HG03460 (cell line): ENCODE results near the gene DPH1.
"Not testable (repeated sequence)": the region's sequence is repeated elsewhere in the genome, so short reads cannot be mapped to it uniquely, and the experiment has no call there.

Experiments used
- ATAC-seq: cut with Tn5 transposase; IDR thresholded peaks from one replicate; pipeline ENCODE4 v1.9.1; 2021; ENCODE audit not compliant: unreplicated experiment

Gene DPH1

DNA sequence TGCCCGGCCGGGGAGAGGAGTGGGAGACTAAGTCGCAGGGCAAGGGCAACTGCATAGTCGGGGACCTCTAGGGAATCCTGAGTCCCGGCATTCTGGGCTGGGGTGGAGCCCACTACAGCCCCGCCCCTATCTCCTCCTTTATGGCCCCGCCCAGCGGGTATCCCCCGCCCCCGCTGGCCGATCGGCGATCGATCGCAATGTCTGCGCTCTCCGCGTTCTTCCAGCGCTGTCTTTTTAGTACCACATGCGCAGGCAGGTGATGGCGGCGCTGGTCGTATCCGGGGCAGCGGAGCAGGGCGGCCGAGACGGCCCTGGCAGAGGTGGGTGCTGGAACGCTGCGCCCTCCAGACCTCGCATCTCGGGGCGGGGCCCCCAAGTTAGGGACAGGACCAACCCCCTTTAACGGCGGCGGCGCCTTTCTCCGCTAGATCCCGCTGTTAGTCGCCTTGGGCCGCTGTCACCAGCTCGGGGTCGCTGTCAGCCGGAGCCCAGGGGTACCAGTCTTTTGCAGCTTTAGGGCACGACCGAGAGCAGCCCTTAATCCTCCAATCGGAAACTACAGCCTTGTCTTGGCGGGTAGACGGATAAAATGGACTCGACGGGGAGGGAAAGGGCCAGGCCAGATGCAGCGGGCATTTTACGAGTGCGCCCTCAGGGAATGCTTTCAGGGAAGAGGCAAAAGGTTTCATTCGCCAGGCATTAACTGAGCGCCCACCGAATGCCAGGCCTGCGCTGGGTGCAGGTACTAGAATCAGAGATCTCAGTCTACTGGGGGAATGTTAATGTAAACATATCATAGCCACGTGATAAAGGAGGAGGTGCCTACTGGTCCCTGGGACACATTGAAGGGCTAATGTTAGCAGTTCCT is at the start of gene DPH1:
DPH1 (plus strand) TSS at position 243 of the 868 bp plus-strand sequence; CDS start at position 260, 17 bp downstream.
- peak; percentile 73 for ATAC-seq

DNA sequence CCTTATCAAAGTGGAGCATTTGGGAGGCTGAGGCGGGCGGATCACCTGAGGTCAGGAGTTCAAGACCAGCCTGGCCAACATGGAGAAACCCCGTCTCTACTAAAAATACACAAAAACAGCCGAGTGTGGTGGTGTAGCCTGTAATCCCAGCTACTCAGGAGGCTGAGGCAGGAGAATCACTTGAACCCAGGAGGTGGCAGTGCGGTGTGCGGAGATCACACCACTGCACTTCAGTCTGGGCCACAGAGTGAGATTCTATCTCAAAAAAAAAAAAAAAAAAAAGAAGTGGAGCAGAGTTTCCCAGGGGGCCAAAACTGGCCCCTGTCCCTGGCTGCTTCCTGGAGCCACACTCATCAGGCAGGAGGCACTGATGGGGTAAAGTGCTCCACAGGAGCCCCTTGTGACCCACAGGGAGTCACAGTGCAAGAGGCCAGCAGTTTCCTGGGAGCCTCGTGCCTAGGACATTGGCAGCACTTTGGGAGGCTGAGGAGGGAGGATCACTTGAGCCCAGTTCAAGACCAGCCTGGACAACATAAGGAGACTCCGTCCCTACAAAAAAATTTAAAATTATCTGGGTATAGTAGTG is 49.2 kb upstream of the DPH1 start:
- ATAC-seq = no peak

DNA sequence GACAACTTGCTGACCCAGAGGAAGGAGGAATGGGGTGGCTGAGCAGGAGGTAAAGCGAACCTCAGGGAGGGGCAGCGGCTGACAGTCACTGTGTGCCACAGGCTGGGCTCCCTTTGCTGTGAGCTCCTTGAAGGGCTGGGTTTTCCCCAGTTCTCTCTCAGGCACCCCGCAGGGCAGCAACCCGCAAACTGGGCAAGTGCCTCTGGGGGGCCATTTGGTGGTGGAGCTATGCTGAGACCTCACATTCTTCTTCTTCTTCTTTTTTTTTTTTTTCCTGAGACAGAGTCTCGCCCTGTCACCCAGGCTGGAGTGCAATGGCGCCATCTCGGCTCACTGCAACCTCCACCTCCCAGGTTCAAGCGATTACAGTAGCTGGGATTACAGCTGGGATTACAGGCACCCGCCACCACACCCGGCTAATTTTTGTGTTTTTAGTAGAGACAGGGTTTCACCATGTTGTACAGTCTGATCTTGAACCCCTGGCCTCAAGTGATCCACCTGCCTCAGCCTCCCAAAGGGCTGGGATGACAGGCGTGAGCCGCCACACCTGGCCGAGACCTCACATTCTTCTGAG is 47.1 kb upstream of the DPH1 start:
- ATAC-seq = not testable (repeated sequence)

DNA sequence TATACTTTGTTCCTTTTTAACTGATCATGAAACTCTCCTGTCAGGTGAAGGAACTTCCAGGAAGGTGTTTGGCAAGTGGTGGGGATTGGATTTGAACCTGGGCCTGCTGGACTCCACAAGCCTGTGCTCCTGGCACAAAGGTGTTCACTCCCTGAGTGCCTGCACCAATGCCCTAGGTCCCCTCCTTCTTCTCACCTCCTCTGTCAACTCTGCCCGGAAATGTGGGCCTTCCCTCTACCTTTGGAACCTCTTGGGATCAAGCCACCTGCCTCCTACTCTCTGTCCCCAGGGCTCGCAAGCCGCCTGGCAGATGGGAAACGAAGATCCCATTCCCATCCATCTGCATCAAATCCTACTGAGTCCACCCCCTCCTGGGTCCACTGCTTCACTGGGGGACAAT is 44.9 kb upstream of the DPH1 start:
- ATAC-seq = no peak

DNA sequence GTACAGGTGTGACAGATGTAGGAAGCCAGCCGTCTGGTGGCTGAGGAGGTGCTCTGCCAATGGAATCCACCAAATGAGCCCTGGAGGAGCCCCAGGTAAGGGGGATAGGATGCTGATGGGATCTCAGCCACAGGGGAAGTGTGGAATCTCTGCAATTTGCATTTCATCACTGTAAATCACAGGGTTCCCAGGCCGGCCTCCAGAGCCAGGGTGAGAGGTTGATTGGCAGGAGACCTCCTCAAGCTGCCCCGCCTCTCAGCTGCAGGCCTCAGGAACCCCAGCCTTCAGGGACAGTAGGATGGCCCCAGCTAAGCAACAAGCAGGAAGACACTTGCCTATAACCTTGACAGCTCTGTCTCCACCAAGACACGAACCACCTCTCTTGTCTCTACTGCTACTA is 44.3 kb upstream of the DPH1 start:
- ATAC-seq = no peak

DNA sequence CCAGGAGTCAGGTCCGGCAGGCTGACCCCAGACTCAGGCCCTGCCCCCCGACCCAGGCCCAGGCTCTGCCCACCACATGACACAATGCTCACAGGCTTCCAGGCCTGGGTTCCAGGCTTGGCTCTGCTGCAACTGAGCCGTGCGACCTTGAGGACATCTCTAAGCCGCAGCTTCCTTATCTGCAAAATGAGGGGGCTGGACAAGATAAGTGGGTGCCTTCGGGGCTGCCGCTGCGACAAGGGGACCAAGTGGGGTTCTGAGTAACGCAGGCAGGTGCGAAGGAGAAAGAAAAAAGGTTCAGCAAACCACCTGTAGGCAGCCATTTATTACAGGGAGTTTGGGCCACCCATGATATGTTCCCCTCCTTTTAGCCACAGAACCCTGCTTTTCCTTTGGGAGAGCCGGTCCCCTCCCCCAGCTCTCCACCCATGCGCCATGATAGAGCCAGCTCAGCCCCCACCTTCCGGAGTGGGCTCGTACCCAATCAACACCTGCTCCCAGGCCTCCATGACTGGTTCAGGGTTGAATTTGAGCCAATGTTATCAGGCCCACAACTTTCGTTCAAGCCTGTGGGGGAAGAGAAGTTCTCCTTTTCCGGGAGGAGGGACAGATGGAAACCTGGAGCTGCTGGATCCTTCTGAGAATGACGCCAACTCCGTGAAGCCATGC is 43.0 kb upstream of the DPH1 start:
- no peak for ATAC-seq

DNA sequence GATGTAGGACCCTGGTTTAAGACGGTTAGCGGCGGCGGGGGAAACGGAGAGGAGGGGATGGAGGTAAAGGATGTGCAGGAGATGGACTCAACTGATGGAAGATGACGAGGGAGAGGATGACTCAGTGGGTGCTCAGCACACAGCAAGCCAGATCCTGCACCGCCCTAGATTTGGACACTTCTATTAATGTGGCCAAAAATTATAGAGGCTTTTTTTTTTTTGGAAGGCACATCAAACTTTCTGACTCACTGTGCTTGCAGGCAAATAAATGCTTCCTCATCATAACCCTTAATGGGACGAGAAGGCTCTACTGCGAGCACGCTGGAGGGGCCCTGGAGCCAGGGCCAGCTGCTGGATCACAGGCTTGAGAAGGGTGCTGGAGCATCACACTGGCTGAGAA is 40.8 kb upstream of the DPH1 start:
- ATAC-seq = no peak

DNA sequence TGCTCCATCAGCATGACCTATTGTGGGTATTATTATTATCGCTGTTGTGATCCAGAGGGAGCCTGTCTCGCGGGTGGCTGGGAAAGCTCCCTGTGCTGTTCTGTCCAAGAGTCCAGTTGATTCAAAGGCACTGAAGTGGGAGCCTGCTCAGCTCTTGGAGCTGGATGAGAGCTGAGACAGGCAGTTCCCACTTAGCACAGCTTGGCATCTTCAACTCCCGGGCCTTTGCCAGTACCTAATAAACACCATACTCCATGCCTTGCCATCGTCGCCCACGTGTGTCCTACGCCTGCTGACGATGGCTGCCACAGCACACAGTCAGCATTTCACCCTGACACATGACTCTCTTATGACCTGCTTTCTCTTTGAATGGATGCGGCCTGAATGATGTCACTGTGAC is 37.4 kb upstream of the DPH1 start:
- no peak for ATAC-seq

DNA sequence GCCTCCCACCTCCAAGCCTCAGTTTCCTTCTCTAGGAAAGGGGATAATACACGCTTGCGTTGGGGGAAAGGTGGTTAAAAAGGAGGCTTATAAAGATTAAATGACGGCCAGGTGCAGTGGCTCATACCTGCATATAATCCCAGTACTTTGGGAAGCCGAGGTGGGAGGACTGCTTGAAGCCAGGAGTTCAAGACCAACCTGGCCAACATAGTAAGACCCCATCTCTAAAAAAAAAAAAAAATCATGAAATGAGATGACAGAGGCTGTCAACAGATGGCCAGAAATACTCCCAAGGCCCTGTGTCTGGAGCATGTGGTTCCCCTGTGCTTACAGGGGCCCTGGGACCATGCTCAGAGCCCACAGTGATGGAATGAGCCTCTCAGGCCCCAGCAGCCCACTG is 35.2 kb upstream of the DPH1 start:
- no peak for ATAC-seq

DNA sequence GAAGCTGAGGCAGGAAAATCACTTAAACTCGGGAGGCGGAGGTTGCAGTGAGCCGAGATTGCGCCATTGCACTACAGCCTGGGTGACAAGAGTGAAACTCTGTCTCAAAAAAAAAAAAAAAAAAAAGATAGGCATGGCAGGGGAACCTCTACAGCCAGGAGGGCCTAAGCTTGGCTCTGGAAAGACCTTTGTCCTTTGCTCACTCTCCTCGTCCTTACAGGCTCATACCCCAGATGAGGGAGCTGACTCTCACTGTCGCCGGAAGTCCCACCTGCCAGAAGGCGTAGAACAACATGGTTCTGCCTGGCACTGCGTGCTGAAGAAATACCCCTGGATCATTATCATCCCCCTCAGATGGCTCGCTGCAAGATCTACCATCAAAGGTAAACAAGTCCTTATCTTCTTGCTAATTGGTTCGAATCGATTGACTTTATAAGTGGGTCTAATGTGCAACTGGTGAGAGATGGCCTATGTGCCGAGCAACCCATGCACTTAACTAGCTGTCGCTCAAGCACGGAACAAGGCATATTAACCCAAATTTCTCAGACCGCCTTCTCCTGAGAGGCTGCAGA is 34.5 kb upstream of the DPH1 start:
- ATAC-seq = no peak

DNA sequence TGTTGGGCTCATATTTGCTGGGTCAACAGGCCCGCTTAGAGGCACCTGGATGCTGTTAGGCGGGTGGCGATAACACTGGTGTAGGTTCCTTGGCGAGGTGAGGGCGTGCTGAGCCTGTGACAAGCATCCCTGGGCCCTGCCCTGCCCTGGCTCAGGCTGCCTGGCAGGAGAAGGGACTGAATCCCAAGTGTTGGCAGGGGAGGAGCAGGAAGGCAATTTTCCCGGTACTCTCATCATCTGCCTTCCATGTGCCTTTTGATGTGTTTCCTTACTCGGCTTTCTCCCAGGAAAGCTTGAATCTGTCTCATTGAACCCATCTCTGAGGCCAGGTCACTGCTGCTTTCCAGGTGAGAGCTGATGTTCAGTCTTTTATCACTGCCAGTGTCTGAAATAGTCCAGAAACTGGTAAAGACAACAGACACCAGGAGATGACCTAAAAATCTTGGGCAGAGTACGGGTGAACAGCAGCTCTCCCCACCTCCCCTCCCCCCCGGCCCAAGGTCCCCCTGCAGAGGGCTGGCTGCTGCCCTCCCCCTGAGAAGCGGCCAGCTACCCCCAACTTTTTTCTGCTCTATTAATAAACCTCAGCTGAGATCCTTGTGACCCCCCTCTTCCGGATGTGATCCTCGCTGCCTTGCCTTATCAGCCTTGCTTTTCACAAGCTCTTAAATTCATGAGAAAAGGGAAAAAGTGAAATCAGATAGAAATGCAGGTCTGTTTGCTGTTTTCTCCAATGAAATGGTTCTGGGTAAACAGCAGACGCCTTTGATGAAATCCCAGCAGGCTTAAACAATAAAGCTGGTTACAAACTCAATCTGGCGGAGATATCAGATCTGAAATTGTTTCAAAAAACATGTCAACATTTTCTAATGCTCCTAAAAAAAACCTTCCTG is 33.8 kb upstream of the DPH1 start:
- ATAC-seq = no peak

DNA sequence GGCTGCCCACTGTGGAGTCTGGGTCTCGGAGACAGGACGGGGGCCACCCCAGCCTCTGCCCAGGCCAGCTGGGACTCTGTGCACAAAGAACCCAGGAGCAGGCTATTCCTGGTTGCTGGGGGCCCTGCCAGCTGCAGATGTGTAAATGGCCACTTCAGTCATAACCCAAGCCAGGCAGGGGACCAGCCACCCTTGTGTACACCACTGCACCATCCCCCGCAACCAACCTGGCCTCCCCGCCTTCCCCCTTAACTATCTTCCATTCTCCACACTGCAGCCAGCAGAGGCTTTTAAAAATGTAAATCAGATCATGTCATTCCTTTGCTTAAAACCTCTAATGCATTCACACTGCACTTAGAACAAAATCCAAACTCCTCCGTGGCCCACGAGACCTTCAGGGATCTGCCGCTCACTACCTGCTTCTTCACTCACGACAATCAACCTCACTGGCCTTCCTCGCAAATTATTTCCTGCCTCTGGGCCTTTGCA is 33.1 kb upstream of the DPH1 start:
- no peak for ATAC-seq

DNA sequence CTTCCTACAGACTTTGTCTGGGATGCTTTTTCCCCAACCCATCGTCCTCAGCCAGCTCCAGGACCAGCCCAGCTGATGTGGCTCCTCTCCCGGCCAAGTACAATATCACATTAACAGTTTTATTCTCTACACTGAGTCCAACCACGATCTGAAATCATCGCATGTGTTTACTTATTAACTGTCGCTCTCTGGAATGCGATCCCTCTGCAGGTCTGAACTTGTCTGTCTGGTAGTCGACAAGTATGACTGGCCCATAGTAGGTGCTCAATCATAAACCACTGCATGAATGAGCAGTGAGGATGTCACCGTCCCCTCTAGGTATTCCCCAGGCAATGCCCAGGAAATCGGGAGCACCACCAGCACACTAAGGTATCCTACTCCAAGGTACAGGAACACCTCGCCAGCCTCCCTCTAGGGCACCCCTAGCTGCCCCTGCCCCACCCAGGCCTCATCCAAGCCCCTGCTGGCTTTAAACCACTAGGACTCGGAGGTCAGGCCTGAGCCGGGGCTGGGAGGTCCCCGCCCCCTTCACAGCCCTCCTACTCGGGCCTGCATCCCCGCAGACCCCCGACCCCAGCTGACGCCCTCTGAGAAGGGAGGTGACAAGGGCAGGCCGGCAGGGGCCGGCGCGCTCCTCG is 32.5 kb upstream of the DPH1 start:
- ATAC-seq = no peak

DNA sequence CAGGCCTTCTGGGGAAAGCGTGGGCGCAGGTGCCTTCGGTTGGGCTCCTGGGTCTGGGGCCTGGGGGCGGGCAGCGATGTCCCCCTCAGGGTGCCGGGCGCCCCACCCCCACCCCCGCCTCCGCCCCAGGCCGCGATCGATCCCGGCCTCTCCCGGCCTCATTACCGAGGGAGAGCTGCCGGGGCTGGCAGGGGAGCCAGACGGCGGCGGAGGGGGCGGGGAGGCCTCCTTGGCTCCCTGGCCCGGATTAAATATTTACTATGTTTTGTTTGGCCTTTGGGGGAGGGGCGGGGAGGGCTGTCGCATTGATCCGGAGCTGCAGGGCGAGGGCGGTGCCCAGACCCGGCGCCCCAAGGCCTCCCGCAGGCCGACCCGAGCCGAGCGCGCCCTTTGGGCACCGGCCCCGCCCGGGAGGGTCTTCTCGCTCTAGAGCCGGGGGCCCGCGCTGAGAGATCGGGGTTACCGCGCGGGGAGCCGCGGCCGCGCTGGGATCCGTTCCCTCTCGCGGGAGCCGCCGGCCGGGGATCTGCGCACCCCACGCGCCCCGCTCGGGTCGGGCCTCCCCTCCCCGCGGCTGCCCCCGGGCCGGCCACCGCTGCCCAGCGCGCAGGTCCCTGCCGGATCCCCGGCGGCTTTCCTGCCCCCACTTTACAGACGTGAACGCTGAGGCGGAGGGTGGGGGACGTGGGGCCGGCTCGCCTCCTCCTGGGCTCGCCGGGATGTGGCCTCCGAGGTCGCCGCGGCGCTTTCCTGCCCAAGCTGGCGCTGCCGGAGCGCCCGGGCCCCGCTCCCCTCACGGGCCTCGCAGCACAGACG is 31.8 kb upstream of the DPH1 start:
- ATAC-seq = no peak

DNA sequence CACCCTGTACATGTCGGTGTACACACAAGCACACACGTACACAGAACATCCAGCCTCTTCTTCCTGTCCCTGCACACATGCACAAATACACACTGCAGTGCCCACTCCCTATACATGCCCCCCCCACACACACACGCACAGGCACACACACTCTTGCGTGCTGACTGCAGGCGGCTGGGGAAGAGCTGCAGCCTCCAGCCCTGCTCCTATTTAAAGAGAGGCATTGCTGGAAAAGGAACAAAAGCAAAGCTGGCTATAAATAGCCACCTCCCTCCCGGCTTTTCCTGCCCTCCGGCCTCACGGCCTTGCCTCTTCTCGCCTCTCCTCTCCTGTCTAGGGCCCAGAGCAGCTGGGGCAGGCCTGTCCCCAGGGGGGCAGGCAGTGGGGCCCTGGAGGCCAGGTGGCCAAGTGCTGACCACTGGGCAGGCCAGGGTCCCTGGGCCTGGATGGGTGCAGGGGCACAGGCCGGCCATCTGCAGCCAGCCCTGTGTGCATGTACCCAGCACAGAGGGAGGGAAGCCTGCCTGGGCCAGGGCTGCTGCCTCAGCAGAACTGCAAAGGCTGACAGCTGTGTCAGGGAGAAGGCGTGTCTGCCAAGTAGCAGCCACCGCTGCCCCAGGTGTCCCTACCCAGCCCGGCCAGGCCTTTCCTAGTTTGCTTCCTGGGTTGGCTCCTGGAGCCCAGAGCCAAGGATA is 30.2 kb upstream of the DPH1 start:
- no peak for ATAC-seq

DNA sequence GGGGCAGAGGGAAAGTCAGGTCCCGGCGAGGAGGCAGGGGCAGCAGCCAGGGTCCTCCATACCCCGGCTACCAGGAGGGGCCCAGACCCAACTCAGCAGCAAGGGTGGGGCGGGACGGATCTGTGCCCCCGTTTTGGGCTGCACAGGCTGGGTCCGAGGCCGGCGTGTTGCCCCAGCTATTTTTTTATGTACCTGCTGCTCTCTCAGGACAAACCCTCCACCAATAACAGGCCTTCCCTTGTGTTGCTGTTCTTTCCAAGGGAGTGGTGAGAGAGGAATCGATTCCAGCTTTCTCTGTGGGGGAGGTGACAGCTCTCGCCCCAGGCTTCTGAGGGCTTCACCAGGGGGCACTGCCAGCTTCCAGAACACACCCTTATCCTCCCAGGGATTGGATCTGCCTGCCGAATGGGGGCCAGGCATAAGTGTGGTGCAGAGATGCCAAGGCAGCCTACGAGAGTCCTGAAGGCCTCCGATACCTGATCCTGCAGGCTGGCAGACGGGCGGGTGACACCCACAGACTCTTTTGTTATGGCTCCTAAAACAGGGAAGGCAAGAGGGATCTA is 27.1 kb upstream of the DPH1 start:
- no peak for ATAC-seq

DNA sequence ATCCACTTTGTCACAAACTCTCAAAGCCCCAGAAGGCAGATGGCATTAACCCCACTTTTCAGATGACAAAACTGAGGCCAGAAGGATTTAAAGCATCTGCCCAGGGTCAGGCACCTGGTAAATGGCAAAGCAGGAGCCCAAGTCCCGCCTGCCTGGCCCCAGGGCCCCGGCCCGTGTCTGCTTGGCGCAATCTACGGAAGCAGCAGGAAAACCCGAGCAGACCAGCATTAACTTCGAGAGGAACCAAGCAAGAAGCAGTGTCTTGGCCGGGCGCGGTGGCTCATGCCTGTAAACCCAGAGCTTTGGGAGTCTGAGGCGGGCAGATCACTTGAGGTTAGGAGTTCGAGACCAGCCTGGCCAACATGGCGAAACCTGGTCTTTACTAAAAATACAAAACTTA is 26.4 kb upstream of the DPH1 start:
- ATAC-seq = no peak

DNA sequence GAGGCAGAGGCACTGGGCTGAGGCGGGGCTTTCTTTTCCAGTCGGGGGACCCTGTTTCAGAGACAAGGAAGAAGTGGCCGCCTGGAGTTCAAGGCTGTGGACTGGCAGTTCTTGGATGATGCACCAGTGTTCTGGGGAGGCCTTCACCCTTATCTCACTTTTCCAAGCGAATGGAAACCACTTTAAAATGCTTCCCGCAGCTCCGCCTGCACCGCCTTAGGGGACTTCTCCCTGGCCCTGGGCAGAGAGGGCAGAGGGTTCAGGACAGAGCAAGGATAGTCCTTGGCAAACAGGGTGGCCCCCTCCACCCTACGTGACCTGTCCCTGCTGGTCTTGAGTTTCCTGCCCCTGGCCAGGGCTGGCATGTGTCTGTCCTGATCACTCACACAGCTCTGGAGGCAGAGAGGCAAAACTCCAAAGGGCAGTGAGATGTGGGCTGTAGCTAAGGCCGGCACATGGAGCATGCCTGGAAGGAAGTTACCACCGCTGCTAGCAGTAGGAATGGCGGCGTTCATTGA is 25.5 kb upstream of the DPH1 start:
- no peak for ATAC-seq
